BE2C (cell line): ENCODE measurements around the gene ALK.

ENCODE experiments used
- DNase-seq: peaks from one replicate; pipeline ENCODE4 v3.0.0-alpha.2; 2020
- H3K27me3 ChIP-seq: fragments of 250-450 bp; sonication (Bioruptor Pico); 2 replicates; pipeline ENCODE4 v1.5.1; 2020; ENCODE audit warnings: mild to moderate bottlenecking
- H3K36me3 ChIP-seq: fragments of 250-450 bp; sonication (Bioruptor Pico); 2 replicates; pipeline ENCODE4 v1.5.1; 2020; ENCODE audit warnings: mild to moderate bottlenecking
- H3K4me1 ChIP-seq: fragments of 250-450 bp; sonication (Bioruptor Pico); 2 replicates; pipeline ENCODE4 v1.5.1; 2020
- H3K4me3 ChIP-seq: 2 replicates; pipeline ENCODE4 v1.5.1; 2011; ENCODE audit warnings: low read depth, low read length
- H3K9me3 ChIP-seq: fragments of 250-450 bp; sonication (Bioruptor Pico); 2 replicates; pipeline ENCODE4 v1.5.1; 2020
- CTCF ChIP-seq: IDR thresholded peaks from 2 replicates; pipeline ENCODE4 v1.5.1; 2012; ENCODE audit warnings: mild to moderate bottlenecking, low read depth, low read length

The ALK gene

DNA sequence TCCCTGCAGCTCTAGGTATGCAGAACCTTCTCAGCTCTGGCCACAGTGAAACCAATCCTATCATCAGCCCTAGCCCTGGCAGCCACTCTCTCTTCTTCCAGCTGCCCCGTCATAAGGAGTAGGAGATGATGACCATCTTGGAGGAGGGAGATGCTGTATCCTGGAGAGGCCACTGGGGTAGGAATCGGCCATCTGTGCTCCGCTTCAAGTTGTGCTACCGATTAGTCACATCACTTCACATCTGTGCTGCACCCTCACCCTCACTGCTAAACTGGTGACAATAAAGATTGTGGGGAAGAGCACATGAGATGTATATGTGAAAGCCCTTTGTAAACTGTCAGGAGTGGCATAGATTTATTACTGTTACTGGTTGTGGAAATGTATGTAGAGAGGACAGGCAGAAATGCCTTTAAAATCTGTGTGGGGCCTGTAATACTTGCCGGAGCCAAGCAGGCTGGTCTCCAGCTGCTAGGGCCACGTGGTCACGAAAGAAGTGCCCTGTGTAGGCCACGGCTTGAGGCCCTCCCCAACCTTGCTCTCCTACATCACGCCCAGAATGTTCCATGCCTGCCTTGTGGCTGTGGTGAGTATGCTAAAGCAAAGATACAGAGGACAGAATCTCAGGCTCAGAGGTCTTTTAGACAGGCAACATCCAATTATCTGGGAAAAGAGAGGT, 569.3 kb downstream of the ALK start:
- TF ChIP-seq CTCF = no peak

DNA sequence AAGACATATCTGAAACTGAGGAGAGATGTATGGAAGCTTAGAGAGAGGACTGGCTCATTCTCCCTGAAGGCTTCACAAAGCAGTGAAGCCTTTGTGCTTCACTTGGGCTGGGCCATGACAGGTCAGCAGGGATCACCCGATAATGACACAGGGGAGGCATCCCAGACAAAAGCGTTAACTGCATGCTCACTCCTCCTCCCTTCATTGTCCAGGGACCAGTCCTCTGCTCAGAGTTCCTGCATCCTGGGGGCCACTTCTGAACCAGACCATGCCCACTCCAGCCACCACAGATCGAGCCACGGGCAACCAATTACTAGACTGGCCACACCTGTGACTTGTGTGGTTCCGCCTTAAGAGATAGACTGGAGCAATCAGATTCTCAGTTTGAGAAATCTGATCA, 570.1 kb downstream of the ALK start:
- no peak for DNase-seq
- Histone ChIP-seq H3K9me3 (no peaks in the 10 kb centered on the region), H3K4me1 (peaks cover 3% of the 10 kb centered on the region; the same call in 1 of the 2 replicates), H3K4me3 (no peak overlapping the region), H3K27me3 (no peaks in the 10 kb centered on the region), H3K36me3 (no peaks in the 10 kb centered on the region)
- TF ChIP-seq CTCF = no peak

More for the DNA sequence above, 569.3 kb downstream of the ALK start:
- no peaks in the 10 kb centered on the region for H3K27me3 ChIP-seq
- H3K9me3 ChIP-seq = no peaks in the 10 kb centered on the region
- H3K4me3 ChIP-seq = no peak overlapping the region
- no peak for DNase-seq
- H3K4me1 ChIP-seq = peaks cover 3% of the 10 kb centered on the region; the same call in 1 of the 2 replicates
- H3K36me3 ChIP-seq = no peaks in the 10 kb centered on the region

- no peak for DNase-seq
- H3K4me3 ChIP-seq = no peak overlapping the region
- no peaks in the 10 kb centered on the region for H3K27me3 ChIP-seq
- H3K4me1 ChIP-seq = no peaks in the 10 kb centered on the region
- no peaks in the 10 kb centered on the region for H3K9me3 ChIP-seq
- no peak for TF ChIP-seq CTCF
- no peaks in the 10 kb centered on the region for H3K36me3 ChIP-seq
Measured at GRCh38 chr2:29349316-29350030, 571.9 kb downstream of the ALK start.

- Histone ChIP-seq H3K4me1 (no peaks in the 10 kb centered on the region), H3K4me3 (no peak overlapping the region), H3K9me3 (no peaks in the 10 kb centered on the region), H3K36me3 (no peaks in the 10 kb centered on the region), H3K27me3 (no peaks in the 10 kb centered on the region)
- no peak for TF ChIP-seq CTCF
- no peak for DNase-seq
Measured at GRCh38 chr2:29347774-29348461, 573.5 kb downstream of the ALK start.

- no peak for TF ChIP-seq CTCF
- no peak for DNase-seq
- no peaks in the 10 kb centered on the region for H3K27me3 ChIP-seq
Measured at GRCh38 chr2:29345236-29345635, 576.1 kb downstream of the ALK start.

More at GRCh38 chr2:29345236-29345635, 576.1 kb downstream of the ALK start:
- Histone ChIP-seq H3K36me3 (no peaks in the 10 kb centered on the region), H3K4me1 (no peaks in the 10 kb centered on the region), H3K4me3 (no peak overlapping the region), H3K9me3 (no peaks in the 10 kb centered on the region)
